OCI-M2 (cell line): ENCODE measurements around the gene CYTL1.

ENCODE experiments used
- DNase-seq: peaks from one replicate; lab custom pipeline; 2025; ENCODE audit not compliant: unreplicated experiment; lab: John Stamatoyannopoulos, UW

The CYTL1 gene

GRCh38 chr4:4971796-4972195, 47.5 kb downstream of the CYTL1 start:
- DNase-seq = no peak

GRCh38 chr4:4969298-4969697, 50.0 kb downstream of the CYTL1 start:
- DNase-seq = no peak

- no peak for DNase-seq
Observed at GRCh38 chr4:4968161-4968725, 51.0 kb downstream of the CYTL1 start.
